Prostate gland (tissue), 2 donors: Measurements from ENCODE around the gene APOL4.
"Not testable (repeated sequence)": the region's sequence is repeated elsewhere in the genome, so short reads cannot be mapped to it uniquely, and the experiment has no call there.

Source experiments
- POLR2A ChIP-seq: fragments of 450-650 bp; IDR thresholded peaks from one replicate; pipeline ENCODE4 v1.6.1; 2016; ENCODE audit warnings: antibody characterized with exemption, mild to moderate bottlenecking
- POLR2AphosphoS5 ChIP-seq: sonication (generic); formaldehyde crosslinking; IDR thresholded peaks from one replicate; pipeline ENCODE4 v1.6.1; 2017; ENCODE audit warnings: antibody characterized with exemption
- TF ChIP-seq, protein P1 (sequence below), 4 experiments: fragments of 200-600 bp in 2 of 4; fragments of 450-650 bp in 2 of 4; sonication (generic) in 2 of 4; IDR thresholded peaks; 1 replicate in 3 of 4; 2 replicates in 1 of 4; pipeline ENCODE4 v1.5.1; 2016 to 2019; ENCODE audit warnings: antibody characterized with exemption in 4 of 4, mild to moderate bottlenecking in 2 of 4, moderate library complexity in 2 of 4

- TF ChIP-seq, protein P1, sequence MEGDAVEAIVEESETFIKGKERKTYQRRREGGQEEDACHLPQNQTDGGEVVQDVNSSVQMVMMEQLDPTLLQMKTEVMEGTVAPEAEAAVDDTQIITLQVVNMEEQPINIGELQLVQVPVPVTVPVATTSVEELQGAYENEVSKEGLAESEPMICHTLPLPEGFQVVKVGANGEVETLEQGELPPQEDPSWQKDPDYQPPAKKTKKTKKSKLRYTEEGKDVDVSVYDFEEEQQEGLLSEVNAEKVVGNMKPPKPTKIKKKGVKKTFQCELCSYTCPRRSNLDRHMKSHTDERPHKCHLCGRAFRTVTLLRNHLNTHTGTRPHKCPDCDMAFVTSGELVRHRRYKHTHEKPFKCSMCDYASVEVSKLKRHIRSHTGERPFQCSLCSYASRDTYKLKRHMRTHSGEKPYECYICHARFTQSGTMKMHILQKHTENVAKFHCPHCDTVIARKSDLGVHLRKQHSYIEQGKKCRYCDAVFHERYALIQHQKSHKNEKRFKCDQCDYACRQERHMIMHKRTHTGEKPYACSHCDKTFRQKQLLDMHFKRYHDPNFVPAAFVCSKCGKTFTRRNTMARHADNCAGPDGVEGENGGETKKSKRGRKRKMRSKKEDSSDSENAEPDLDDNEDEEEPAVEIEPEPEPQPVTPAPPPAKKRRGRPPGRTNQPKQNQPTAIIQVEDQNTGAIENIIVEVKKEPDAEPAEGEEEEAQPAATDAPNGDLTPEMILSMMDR (IDR thresholded peaks at IDR 0.05): not testable (repeated sequence)
- not testable (repeated sequence) for TF ChIP-seq POLR2A, POLR2AphosphoS5
Observed at GRCh38 chr22:36152821-36153220, 48.8 kb downstream of the APOL4 start.
